KBM-7 (cell line): ENCODE results near the gene POLR1H.

Source experiments
- DNase-seq: peaks from one replicate; pipeline ENCODE4 v3.0.0-alpha.2; 2015
- in situ Hi-C: fragments of 300-500 bp; cut with MboI; formaldehyde crosslinking; loops from 2 replicates; pipeline ENCODE4 v1.14.3; 2020; ENCODE audit warnings: low sequenced_read_pairs, low pct_unique_long_range_greater_than_20kb, mixed read lengths

The POLR1H gene

GRCh38 chr6:30055513-30055912 is 5.6 kb upstream of the POLR1H start:
- DNase-seq = no peak
- in situ Hi-C loops = no loop called here

GRCh38 chr6:30060606-30061091 is 416 bp upstream of the POLR1H start:
- DNase-seq = no peak
- in situ Hi-C loops = no loop called here

GRCh38 chr6:30061858-30062458 is 893 bp downstream of the POLR1H start:
- in situ Hi-C loops = no loop called here
- no peak for DNase-seq

- no peak for DNase-seq
- in situ Hi-C loops = no loop called here
These were observed 1.6 kb downstream of the POLR1H start for GRCh38 chr6:30062471-30063178.

- DNase-seq = no peak
- in situ Hi-C loops = no loop called here
These were observed 2.2 kb downstream of the POLR1H start for GRCh38 chr6:30063315-30063714.

GRCh38 chr6:30066082-30066481 is 5.0 kb downstream of the POLR1H start:
- no peak for DNase-seq
- in situ Hi-C loops = no loop called here

GRCh38 chr6:30066577-30067459 is 5.8 kb downstream of the POLR1H start, which contains the start of gene PPP1R11:
Gene PPP1R11 (plus strand): TSS chr6:30067198. CDS start chr6:30067411, 213 bp downstream.
- DNase-seq = peak; percentile 100
- in situ Hi-C loops = no loop called here

- DNase-seq = no peak
- in situ Hi-C loops = no loop called here
These were observed 6.5 kb downstream of the POLR1H start for GRCh38 chr6:30067460-30068139.

GRCh38 chr6:30071081-30071818 is 10.2 kb downstream of the POLR1H start:
- in situ Hi-C loops = no loop called here
- no peak for DNase-seq

GRCh38 chr6:30071858-30072257 is 10.8 kb downstream of the POLR1H start:
- no peak for DNase-seq
- in situ Hi-C loops = no loop called here

- in situ Hi-C loops = no loop called here
- DNase-seq = no peak
These were observed 12.6 kb downstream of the POLR1H start for GRCh38 chr6:30073489-30074235.

GRCh38 chr6:30074331-30075093 is 13.4 kb downstream of the POLR1H start:
- no peak for DNase-seq
- in situ Hi-C loops = no loop called here

- in situ Hi-C loops = no loop called here
- DNase-seq = no peak
These were observed 14.2 kb downstream of the POLR1H start, which contains the start of gene RNF39 for GRCh38 chr6:30075094-30075789. Gene RNF39 (minus strand): TSS chr6:30075769. CDS start chr6:30075585, 184 bp downstream.

GRCh38 chr6:30075790-30076732 is 15.0 kb downstream of the POLR1H start:
- DNase-seq = no peak
- in situ Hi-C loops = no loop called here

- in situ Hi-C loops = no loop called here
- DNase-seq = no peak
These were observed 16.2 kb downstream of the POLR1H start for GRCh38 chr6:30077218-30077617.

GRCh38 chr6:30087876-30088275 is 26.8 kb downstream of the POLR1H start:
- DNase-seq = no peak

More at GRCh38 chr6:30087876-30088275, 26.8 kb downstream of the POLR1H start:
- in situ Hi-C loops = no loop called here
